H54 (cell line): ENCODE measurements around the gene PRKCE.

Experiments used
- DNase-seq: peaks from one replicate; pipeline ENCODE4 v3.0.0; 2011; ENCODE audit warnings: low spot score, mixed read lengths; ENCODE audit not compliant: insufficient read length
- FAIRE-seq: peaks from 3 replicates; lab custom pipeline; 2011; peaks lifted over from hg19 to GRCh38; lab: Jason Lieb, UNC
- POLR2A ChIP-seq: IDR thresholded peaks from 2 replicates; pipeline ENCODE4 v1.6.1; 2011; ENCODE audit warnings: low read depth, mild to moderate bottlenecking, low read length

Gene PRKCE

DNA sequence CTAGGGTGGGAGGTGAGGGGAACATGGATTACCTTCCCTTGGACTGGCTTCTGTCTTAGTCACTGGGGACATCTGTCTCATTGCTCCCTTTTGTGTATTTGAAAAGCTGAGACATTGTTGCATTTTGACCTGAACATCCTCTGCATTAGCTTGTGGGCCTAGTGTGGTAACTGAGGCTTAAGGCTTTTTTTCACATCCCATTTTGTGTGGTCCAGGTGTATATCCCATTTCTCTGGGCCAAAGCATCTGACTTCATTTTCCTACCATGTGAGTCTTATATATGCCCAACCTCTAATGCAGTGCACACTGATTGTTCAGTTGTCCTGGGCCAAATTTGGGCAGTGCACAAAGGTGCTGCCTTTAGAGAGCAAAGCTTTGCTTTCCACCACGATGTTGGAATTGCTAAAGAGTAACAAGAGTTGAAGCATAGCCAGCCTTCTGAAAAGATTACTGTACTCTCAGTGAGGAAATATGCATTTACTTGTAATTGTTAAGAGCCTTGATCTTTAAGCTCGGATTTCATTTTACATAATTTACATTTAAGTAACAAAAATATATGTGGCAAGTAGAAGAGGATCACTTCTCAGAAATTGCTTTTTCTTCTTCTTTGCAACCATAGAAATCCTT lies 13.3 kb downstream of the PRKCE start:
- TF ChIP-seq POLR2A = no peak
- DNase-seq (no peak), FAIRE-seq (no peak)

DNA sequence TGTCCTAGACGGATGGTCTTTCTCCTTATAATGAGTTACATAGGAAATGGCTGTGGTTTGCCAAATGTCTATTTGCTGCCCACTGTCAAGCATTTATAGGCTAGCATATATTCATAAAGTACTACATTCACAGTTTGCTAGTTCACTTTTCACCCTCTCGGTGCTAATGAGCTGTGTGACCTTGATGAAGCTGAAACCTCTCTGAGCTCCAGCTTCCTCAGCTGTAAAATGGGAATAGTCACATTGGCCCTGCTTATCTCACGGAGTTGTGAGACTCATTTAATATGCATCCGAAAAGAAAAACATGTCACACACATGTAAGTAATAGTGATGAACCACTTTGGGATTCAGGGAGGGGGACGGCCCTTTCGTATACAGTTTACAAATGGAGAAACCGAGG lies 17.0 kb downstream of the PRKCE start:
- DNase-seq (no peak), FAIRE-seq (no peak)
- TF ChIP-seq POLR2A = no peak

DNA sequence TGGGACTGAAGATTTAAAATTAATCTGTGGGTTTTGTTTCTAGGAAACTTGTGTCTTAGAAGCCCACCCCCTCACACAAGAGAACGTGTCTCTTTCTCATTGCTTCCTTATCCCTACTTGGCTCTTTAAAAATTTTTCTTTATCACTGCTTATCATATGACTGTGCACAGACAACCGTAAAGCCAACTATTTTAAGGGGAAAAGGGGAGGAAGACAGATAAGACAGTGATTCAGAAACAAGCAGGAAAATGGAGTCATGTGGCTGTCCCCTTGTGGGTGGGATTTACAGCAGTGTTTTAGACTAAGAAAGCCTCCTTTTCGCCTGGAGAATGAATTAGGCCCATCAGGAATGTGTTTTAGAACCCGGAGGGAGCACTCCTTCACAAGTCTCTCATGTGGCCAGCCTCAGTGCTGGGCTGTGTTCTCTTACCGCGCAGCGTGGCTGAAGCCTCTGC lies 17.6 kb downstream of the PRKCE start:
- DNase-seq (no peak), FAIRE-seq (no peak)

DNA sequence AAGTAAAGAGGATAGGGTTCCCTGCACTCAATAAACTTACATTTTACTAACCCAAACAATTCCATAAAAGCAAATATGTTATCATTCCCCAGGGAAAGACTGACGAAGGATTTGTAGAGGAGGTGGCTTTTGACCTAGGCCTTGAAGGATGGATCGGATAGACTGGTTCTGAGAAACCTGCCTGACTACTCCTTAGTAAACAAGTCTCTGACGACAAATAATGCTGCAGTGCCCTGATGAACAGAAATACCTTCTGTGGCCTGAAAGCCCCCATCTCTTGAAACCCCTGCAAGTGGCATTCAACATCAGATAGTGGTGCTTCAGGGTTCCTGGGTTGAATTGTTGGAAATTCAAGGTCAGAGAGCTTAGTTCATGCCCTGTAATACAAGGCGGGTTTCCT lies 19.2 kb downstream of the PRKCE start:
- FAIRE-seq = no peak
- no peak for TF ChIP-seq POLR2A

More for the DNA sequence above, 17.6 kb downstream of the PRKCE start:
- no peak for TF ChIP-seq POLR2A

DNA sequence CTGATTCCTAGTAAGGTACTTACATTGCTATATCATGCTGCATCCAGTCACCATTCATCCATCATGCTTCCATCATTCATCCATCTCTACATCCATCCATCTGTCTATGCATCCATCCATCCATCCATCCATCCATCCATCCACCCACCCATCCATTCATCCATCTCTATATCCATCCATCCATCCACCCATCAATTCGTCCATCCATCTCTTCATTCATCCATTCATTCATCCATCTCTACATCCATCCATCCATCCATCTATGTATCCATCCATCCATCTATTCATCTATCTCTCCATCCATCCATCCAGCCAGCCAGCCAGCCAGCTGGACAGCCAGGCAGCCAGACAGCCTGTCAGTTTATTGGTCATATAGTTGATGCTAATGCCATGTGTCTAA lies 20.7 kb downstream of the PRKCE start:
- DNase-seq (no peak), FAIRE-seq (no peak)
- TF ChIP-seq POLR2A = no peak

More for the DNA sequence above, 19.2 kb downstream of the PRKCE start:
- no peak for DNase-seq

DNA sequence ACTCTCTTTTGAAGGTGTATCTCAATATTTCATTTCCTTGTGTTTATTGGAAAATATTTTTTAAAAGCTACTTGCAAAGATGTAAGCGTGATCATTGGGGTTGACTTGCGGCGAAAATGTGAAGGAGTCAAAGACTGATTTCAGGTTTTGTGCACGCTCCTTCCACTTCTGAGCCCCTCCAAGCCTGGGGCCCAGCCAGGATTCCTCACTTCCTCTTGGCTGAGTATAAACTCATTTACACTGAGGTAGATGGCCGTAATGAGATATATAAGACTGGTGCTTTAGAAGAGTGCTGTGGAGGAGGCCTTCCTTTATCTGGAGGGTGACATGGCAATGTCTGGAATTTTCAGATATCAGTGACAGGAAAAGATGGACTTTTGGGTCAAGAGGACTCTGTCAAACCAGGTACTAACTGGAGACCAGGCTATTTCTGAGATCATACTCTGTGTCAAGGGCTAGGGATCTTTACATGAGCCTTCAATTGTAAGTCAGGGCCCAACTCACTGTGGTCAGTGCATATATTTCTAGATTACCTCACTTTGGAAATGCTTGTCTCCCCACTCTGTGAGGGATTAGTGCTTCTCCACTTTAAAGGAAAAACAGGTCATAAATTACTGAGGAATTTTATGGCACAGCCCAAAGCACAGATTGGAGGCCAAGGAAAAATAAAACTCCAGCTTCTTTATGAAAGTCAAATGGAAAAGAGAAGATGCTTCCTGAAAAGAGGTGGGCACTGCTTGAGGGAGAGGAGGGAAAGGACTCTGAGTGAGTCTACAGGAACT lies 22.8 kb downstream of the PRKCE start:
- FAIRE-seq (peak; percentile 23), DNase-seq (no peak)
- TF ChIP-seq POLR2A = no peak

DNA sequence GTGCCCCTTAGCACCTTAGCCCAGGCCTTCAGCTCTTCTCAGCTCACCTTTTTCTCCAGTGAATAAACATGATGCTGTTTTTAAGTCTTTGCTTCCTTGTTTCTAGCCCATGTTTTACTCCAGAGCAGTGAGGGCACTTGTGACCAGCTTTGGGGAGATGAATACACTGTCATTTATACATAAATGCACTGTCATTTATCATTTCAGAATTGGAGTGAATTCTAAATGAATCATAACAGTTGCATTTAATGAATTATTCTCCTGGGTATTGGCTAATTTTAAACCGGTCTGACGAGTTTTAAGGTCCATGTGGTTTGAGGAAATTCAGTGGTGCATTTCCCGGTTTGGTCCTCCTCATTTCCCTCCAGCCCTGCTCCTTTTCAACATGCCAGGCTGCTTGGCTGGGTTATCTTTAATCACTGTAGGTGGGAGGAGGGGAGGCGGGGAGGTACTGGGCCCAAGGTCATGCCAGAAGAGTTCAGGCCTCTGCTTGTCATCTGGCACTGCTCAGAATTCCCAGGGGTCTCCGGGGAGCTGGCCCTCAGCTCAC lies 23.9 kb downstream of the PRKCE start:
- no peak for TF ChIP-seq POLR2A
- no peak for FAIRE-seq
- no peak for DNase-seq

DNA sequence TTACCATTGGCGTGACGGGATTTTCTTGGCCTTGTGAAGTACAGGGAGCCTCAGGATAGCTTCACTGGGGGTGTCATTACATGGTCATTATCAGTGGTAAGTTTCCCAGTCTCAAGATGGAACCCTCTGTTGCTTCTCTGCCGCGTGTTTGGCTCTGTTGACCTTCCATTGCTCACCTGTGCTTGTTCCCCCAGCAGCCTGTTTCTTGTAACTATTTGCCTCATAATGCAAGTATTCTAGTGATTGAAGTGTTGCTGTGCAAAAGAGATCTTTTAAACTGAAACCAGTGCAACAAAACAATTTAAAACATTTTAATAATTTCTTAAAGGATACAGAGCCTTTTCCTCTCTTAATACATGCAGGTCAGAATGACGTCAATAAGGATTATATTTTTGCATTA lies 24.6 kb downstream of the PRKCE start:
- no peak for FAIRE-seq
- TF ChIP-seq POLR2A = no peak

DNA sequence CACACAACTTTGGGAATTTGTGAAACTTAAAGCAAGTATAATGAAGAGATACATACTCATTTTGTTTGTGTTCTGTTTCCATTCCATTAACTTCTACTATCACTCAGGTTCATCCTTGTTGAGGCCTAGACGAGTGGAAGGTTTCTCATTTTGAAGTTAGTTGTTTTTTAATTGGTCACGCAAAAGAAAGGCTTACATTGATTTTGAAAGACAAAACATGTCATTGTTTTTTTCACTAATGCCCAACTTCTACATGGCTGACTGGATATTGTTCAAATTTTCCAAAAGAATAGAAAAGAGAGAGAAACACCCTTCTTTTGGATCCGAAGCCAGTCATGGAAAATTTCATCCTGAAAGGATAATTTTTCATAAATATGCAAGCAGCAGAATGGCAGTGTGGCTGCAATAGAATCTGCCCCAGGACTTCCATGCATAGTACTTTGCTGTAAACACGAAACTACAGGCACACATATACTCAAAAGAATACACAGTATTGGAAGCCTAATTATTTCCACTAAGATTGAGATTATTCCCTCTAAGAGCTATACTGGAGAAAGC lies 27.4 kb downstream of the PRKCE start:
- no peak for FAIRE-seq
- no peak for DNase-seq
- no peak for TF ChIP-seq POLR2A

More for the DNA sequence above, 24.6 kb downstream of the PRKCE start:
- DNase-seq = no peak

DNA sequence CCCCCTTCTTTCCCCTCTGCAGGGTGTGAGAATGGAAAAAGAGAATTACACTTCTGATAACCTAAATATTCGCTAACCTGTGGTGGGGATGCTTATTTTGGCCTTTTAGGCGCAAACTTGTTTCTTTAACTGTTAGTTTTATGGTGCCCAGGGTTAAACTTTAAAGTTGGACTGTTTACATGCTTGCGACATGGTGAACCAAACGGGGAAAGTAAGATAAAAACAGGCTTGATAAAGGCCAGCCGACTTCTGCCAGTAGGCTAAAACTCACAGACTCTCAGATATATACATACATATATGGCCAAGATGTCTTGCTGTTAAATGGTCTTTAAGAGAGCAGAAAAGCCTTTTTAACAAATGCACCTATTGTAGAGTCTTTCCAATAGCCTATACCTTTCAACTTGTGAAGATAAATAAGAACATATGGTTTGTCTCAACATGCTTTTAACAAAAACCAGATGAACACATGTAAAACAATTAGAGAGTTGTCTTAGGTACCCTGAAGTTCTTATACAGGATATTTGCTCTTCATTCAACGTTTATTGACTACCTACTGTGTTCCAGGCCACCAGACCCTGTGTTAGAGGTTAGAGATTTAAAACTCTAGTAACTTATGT lies 29.0 kb downstream of the PRKCE start:
- DNase-seq (no peak), FAIRE-seq (no peak)
- no peak for TF ChIP-seq POLR2A

DNA sequence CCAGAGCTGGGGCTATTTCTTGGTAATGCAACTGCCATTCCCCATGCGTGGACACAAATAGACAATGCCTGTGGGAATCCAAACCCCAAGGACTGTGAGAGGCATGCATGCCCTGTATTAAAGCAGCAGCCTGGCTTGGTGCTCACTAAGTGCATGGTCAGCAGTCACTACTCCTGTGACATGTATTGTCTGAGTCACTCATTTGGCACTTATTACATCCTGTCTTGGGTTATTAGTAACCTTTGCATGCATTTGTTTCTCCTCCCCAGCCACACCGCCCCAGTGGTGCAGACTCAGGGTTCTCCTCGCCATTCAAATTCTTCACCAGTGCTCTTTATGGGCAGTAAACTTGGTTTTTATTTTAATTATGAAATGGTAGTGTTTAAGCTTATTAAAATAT lies 30.2 kb downstream of the PRKCE start:
- DNase-seq (peak; percentile 92), FAIRE-seq (peak; percentile 99)

DNA sequence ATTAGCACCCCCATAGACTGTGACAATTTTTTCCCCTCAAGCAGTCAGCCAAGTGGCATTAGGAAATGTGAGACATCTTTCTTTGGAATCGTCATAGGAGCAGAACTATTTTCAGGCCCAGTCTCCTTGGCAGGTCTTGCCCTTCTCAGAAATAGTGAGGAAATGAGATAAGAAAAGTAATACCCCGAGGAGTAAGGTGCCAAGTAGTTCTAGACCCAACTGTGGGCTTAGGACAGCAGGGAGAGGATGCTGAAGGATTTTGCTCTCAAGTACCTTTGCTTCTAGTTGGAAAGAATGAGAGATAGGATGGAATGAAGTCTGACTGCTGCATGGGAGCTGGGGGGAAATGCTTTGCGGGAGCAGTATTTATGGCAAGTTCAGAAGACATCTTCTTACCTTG lies 31.8 kb downstream of the PRKCE start:
- no peak for DNase-seq
- TF ChIP-seq POLR2A = no peak
- no peak for FAIRE-seq

More for the DNA sequence above, 30.2 kb downstream of the PRKCE start:
- TF ChIP-seq POLR2A = no peak

DNA sequence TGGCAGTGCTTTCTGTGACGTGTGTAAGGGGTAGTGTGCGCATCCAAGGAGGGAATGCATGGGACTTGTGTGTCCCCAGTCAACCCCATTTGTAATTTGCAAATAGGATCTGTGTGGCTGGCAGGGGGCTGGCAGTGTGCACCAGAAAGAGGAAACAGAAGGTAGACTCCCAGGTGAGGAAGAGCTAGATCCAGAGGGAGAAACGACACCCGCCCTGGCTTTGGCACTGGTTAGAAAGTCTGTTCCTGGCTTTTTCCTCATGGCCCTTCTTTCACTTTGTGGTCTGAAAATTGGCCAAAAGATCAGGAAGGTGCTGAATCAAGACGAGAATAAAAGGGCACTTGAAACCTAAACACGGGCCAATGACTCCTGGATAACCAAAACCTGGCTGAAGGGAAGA lies 33.3 kb downstream of the PRKCE start:
- no peak for DNase-seq
- no peak for FAIRE-seq
- TF ChIP-seq POLR2A = no peak

DNA sequence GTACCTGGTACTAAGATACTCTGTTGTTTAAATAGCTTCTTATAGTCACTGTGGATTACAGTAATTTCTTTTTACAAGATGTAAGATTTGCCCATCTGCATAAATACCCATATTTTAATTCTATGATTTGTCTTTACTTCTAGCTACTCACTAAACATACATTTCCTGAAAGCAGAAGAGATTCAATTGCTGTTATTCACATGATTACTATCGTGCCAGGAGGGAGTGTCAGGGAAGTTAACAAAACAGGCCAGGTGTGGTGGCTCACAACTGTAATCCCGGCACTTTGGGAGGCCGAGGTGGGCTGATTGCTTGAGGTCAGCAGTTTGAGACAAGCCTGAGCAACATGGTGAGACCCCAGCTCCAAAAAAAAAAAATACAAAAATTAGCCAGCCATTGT lies 33.8 kb downstream of the PRKCE start:
- FAIRE-seq (no peak), DNase-seq (no peak)
- TF ChIP-seq POLR2A = no peak
